HG03280 (cell line): ENCODE measurements around the gene MLYCD.

Experiments used
- ATAC-seq: cut with Tn5 transposase; IDR thresholded peaks from one replicate; pipeline ENCODE4 v1.9.1; 2021; ENCODE audit warnings: mild to moderate bottlenecking, moderate library complexity; ENCODE audit not compliant: unreplicated experiment

The MLYCD gene

DNA sequence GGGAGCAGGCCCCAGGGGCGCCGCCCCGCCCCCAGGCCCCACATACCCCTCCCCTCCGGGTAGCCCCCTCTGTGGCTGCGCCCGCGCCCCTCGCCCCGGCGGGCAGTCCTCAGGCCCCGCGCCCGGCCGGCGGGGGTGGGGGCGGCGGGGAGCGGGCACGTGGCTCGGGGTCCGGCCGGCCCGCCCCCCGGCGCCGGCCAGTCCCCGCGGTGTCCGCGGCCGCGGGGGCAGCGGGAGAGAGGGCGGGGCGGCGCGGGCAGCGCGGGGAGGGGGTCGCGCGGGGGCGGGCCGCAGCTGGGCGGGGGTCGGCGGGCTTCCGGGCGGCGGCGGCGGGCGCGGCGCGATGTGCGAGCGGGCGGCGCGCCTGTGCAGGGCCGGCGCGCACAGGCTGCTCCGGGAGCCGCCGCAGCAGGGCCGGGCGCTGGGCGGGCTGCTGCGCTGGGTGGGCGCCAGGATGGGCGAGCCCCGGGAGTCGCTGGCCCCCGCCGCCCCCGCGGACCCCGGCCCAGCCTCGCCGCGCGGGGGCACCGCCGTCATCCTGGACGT, 69.5 kb downstream of the MLYCD start:
- no peak for ATAC-seq

DNA sequence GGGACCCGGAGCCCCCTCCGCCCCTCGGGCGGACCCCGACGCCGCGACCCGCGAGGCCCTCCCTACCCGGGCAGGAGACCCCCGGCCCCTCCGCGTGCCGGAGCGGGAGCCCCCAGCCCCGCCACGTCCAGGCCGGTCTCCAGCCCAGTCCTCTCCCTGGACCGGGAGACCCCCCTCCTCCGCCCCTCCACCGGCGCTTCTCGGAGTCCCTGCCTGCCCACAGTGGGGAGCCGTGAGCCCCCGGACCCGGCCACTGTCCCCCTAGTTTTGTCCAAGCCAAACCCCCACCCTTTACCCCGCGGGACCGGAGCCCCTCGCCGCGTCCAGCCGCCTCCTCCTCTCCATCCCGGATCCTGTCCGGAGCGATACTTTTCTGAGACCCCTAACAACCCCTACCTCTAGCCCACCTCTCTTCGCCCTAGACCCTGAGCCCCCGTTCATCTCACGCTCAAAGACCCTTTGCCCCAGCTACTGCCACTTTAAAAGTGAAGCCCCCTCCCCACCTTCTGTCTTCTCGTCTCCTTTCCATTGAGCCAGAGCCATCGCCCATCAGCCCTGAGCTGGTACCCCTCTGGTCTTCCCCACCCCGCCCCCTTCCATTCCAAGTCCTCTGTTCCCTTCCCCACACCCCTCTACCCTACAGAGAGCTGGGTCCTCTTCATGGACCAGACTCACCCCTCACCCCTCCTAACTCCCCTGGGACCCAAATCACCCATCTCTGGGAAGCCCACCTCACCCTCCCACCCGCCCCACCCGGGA, 70.2 kb downstream of the MLYCD start:
- no peak for ATAC-seq

DNA sequence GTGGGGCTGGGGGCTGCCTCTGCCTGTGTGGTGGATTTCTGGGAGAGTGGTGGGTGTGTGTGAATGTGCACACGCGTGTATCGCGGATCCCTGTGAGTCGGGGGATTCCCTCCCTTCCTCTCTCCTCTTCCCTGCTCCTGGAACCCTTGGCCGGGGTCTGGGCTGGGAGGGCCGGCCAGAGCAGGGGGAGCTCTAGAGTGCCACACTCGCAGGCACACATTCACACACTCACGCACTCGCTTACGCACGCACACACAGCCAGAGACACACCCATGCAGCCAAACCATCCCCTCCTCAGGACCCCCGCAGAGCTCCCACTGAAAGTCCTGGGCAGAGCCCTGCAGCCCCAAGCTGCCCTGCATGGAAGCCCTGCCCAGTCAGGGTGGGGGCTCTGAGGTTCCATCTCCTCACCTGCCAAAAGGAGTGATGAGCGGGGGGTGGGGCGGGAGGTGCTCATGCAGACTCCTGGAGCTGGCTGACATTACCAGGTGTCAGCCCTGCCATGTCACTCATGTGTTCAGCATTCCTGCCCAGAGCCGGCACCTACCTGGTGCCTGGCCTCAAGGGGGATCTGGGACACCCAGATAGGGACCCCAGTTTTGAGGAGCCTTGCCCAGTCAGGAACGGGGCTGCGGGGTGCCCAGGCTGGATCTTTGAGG, 71.0 kb downstream of the MLYCD start:
- no peak for ATAC-seq

DNA sequence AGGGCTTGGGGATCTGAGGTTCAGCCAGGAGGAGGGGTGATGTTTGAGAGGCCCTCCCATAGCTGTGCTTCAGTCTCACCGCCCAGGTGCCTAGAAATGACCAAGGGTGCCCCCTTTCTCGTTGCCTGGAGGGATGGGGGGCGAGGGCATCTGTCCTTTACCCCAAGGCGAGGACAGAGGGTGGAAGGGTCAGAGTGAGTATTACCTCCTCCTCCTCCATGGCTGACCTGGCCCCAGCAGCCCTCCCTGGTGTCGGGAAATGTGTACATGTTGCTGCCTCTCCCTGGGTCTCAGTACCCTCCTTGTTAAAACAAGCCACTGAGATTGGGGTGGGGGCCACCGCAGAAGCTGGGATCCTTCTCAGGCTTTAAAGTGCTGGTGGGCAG, 71.5 kb downstream of the MLYCD start:
- no peak for ATAC-seq

DNA sequence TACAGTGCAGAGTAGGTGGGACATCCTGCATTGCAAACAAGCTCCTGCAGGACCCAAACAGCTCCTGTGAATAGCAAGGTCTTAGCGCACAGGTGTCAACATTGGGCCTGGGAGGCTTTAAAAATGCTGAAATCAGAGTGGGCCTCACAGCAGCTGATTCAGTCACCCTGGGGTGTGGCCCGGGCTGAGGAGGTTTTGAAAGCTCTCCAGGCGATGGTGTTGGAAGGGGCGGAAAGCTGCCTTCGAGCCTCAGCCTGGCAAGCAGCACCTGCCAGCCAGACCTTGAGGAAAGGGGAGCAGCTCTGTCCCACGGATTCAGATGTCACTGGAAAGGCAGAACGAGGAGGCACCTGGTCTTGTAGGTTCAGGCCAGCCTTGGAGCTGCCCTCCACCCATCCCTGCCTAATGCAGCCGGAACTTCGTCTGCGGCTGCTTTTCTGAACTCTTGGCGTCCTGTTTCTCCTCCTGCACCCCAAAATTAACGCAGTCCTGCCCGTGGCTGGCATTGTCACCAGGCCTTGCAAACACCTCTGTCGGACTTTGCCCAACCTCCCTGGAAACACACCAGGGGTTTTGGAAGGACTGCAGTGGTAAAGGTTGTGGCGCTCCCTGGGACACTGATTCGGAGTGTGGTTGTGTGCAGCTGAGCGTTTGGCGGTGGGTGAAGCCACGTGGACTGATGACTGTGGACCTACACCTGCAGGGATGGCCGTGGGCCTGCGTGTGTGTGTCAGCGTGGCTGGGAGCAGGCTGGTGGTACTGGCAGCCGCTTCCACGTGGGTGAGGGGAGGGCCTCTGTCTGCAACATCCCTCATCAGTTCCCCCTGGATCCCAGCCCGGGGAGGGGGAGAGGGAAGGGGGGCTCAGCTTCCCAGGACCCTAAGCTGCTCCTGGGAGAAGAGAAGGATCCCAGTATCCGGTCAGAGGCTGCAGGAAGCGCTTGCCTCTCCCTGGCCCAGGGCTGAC, 72.5 kb downstream of the MLYCD start:
- no peak for ATAC-seq

DNA sequence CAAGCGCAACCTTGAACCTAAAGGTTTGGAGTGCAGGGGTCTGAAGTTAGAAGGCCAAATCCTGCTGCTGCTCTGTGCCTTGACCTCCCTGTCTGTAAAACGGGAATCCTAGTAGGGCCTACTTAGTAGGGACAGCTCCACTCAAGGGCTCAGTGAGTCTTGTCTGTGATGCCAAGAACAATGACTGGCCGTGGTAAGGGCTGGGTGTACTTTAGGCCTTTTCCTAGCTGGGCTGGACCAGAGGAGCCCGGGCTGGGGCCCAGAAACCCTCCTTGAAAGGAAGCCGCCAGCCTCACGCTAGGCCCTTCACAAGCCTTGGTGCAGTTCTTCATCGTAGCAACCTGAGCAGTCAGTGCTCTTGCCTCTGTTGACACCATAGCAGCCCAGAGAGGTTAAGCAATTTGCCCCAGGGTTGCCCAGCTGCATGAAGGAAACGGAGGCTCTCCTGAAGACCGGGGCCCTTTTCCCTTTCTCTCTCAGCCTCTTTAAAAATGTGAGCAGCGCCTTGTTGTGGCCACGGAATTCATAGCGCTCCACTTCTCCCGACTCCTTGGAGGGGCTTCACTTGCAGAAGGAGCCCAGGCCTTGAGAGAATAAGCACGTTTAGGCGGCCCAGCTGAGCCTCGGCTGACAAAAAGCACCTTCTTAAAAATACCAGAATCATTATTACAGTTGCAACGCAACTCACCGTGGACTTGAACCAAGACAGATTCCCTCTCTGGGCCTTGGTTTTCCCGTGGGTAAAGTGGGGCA, 73.5 kb downstream of the MLYCD start:
- no peak for ATAC-seq

DNA sequence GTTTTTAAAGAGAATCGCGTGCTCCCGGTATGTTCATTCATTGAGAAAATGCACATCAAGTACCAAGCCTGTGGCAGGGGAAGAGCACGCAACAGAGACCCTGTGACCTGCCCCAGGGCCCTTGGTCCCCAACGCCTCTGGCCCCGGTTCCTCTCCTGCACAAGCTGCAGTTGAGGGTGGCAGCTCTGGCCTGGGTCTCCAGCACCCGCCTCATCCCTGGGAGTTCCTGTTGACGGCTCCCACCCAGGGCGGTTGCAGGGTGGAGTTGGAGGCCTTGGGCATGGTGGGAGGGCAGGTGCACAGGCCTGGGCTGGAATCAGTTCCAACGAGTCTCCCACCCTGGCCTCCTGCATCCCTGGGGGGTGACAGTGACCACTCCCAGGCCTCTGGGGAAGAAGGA, 74.2 kb downstream of the MLYCD start:
- ATAC-seq: no peak

DNA sequence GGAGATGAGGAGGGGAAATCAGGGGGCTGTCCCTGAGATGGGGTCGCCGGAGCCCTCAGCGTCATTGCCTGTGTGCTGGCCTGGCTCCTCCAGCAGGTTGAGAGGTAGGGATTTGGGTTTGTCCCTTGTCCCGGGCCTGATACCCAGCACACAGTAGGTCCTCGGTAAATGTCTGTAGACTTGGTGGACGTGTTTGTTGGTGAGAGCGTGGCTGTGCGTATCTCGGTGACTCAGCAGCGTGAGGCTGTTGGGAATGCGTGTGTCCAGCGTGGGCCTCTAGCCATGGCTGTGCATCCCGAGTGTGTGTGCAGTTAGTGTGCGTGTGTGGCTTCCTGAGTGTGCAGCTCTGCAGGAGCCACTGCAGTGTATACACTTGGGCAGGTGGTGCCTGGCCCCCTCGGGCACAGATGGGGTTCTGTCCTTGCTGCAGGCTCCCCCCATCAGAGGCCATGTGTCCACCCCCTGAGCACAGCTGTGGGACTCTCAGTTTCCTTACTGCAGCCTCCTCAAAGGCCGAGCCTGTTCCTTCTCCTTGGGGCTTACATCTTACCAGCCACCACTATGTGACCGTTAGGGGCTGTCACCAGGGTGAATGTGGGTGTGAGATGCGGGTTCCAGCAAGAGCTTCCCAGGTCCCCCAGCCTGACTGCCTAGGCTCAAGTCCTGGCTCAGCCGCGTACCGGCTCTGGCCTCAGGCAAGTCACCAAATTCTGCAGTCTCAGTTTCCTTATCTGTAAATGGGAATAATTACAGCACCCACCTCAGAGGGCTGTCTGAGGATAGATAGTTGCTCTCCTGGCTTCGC, 74.9 kb downstream of the MLYCD start:
- no peak for ATAC-seq

DNA sequence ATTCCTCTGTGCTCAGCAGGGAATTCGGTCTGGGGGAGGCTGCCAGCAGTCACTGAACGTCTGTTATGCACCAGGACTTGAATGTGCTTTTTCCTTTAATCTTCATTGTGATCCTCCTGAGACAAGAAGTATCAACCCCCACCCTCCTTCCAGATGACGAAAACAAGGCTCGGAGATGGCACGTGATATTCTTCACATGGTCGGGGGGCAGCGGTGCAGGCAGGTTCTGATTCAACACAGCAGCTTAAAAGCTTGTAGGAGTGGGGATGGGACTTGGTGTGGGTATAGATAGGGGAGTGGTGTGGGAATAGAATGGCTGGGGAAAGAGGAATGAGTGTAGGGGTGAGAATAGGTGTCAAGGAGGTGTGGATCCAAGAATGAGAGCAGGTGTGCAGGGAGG, 75.6 kb downstream of the MLYCD start:
- ATAC-seq: no peak

DNA sequence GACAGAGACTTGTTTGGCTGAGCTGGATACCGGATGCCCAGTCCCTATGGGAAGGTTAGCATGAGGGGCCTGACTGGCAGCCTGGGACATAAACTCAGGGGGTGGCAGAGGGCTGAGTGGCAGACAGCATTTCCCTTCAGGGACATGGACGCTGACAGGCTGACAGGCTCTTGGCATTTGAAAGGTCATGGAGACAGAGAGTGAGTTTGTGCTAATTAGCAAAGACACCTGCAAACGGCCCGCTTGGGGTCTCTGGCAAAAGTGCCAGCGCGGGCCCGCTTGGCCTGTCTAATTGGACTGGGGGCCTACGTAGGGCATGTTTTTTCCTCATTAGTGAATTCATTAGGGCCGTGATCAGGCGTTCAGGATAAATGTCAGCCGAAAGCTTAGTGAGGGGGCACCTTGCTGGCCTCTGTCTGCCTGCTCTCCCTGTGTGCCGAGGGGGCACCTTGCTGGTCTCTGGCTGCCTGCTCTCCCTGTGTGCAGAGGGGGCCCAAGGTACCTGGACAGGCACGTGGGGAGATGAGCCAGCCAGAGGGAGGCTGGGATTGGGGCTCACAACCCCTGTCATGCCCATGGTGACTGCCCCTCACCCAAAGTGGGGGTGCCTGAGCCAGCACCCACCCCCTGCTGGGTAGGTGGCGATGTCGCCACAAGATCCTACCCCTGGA, 76.8 kb downstream of the MLYCD start:
- ATAC-seq: no peak
